GM18507 (cell line): Measurements from ENCODE around the gene DNAJC28.
A peak's percentile ranks its signal among the peaks of the same experiment; 100 is the strongest.
"Not testable (repeated sequence)": the region's sequence is repeated elsewhere in the genome, so short reads cannot be mapped to it uniquely, and the experiment has no call there.

Experiments
- DNase-seq: peaks from one replicate; pipeline ENCODE4 v3.0.0; 2011; ENCODE audit warnings: low read depth; ENCODE audit not compliant: insufficient read length; ENCODE audit errors: extremely low spot score
- FAIRE-seq: peaks from 2 replicates; lab custom pipeline; 2011; peaks lifted over from hg19 to GRCh38; lab: Jason Lieb, UNC

The DNAJC28 gene

GRCh38 chr21:33491373-33492102, at the start of gene DNAJC28:
Gene DNAJC28 (minus strand): TSS chr21:33491716. CDS start chr21:33489393, 2,323 bp downstream.
- DNase-seq (peak; percentile 91), FAIRE-seq (peak; percentile 92)

- DNase-seq (no peak), FAIRE-seq (no peak)
Measured at GRCh38 chr21:33541105-33541711, 49.7 kb upstream of the DNAJC28 start.

DNA sequence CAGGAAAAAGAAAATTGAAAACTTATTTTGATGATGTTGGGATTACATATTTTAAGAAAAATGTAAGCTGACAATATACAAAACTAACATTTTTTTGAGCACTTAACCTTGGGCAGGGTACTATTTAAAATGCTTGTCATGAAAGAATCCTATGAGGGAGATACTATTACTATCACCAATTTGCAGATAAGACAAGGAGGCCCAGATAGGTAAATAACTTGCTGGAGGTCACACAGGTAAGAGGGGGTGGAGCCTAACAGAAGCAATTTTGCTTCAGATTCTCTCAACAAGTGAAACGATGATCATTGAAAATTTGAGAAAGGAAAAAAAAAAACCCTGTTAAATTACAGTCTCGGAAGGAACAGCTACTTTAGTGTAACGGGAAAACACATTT, 49.2 kb upstream of the DNAJC28 start:
- FAIRE-seq (no peak), DNase-seq (no peak)

DNA sequence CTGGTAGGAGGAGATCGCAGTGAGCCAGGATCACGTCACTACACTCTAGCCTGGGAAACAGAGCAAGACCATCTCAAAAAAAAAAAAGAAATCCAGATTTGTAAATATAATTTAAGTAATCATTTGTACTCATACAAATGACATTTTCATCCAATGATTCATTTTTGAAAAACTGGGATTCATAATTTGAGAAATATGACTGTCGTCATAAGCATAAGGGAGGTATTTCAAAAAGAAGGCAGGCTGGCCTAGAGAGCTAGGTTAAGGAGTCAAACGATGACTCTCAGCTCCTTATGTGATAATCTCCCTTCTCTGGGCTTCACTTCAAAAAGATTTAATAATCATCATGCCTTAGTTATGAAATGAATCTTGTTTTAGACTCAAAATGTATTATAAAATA, 48.1 kb upstream of the DNAJC28 start:
- FAIRE-seq: no peak

DNA sequence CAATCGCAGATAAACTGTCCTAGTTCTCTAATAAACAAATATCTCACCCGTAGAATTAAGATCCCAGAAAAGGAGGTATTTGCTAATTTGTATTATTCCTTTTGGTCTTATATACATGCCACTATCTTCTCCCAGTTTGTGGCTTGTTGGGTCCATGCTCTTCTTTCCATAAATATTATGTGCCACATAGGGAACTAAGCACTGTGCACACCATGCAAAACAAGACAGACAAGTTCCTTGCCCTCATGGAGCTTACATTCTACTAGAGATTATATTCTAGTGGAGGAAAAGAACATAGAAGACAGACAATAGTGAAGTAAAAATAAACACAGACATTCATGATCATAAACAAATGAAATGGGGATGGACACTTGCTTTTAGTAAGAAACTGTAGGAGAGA, 45.7 kb upstream of the DNAJC28 start:
- FAIRE-seq: no peak
- DNase-seq: no peak

More for the DNA sequence above, 48.1 kb upstream of the DNAJC28 start:
- no peak for DNase-seq

GRCh38 chr21:33531007-33531406, 39.5 kb upstream of the DNAJC28 start:
- FAIRE-seq (no peak), DNase-seq (no peak)

DNA sequence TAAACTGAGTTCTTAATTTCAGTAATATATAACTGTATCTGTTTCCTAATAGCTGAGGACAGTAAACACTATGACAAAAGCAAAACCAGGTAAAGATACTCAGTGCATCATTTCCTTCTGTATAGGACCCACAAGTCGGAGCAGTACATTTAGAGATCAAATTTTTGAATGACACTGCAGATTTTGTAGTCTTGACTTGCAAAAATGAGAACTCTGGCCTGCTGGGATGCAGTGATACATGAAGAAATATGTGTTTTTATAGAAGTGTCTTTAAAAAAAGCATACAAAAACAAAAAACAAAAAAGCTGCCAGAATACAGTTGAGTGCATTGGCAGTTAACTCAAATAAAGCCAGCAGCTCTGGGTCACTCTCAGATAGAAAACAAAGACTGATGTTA, 31.4 kb upstream of the DNAJC28 start:
- no peak for DNase-seq
- no peak for FAIRE-seq

DNA sequence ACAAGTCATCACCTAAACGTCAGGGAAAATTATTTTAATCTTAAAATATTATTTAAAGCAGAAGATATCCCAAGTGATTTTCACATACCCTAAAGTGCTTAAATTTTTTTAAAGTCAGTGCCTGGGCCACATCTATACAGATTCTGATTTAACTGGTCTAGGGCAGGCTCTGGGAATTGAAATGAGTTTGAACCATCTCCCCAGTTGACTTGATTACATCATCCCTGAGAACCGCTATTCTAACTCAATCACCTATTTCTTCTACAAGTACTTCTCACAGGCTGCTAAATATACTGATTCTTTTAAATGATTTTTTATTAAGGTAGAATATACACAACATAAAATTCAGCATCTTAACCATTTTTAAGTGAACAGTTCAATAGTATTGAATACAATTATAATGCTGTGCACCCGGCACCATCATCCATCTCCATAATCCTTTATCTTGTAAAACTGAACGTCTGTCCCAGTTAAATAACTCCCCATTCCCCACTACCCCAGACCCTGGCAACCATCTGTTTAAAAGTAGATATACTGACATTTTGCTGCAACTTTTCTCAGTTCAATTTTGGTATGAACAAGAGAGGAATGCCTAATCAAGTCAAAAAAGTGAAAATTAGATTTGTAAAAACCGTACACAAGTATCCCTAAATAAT, 30.9 kb upstream of the DNAJC28 start:
- DNase-seq: no peak

DNA sequence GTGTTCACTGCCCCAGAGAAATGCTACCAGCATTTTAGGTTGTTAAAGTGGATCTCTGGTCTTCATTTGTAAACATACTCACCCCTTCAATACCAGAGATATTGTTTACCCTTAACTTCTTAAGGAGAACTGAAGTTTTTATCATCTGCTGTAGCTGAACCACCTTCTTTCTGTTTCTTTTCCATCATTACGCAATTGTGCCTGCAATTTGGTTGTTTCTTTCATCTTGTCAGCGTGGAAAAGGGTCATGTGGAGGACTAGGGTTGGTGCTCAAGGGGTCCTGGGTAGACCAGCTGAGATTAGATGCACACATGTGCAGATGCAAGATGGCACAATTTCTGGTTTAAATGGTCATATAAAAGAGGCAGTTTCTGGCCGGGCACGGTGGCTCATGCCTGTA, 27.4 kb upstream of the DNAJC28 start:
- FAIRE-seq: no peak

More for the DNA sequence above, 30.9 kb upstream of the DNAJC28 start:
- no peak for FAIRE-seq

GRCh38 chr21:33514229-33514628, 22.7 kb upstream of the DNAJC28 start:
- no peak for DNase-seq
- FAIRE-seq: no peak

More for the DNA sequence above, 27.4 kb upstream of the DNAJC28 start:
- no peak for DNase-seq

DNA sequence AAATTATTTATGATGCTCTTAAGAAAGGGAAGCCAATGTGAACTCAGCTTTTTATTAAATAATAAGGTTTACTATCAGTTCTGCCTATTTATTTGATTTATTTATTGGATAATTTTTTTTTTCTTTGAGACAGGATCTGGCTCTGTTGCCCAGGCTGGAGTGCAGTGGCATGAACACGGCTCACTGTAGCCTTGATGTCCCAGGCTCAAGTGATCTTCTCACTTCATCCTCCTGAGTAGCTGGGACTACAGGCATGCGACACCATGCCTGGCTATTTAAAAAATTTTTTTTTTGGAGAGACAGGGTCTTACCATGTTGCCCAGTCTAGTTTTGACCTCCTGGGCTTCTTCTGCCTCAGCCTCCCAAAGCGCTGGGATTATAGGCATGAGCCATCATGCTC, 21.0 kb upstream of the DNAJC28 start:
- no peak for FAIRE-seq

GRCh38 chr21:33511639-33512038, 20.1 kb upstream of the DNAJC28 start:
- FAIRE-seq: no peak

More for the DNA sequence above, 21.0 kb upstream of the DNAJC28 start:
- no peak for DNase-seq

GRCh38 chr21:33510826-33511225, 19.3 kb upstream of the DNAJC28 start:
- FAIRE-seq: no peak
- DNase-seq: no peak

More at GRCh38 chr21:33511639-33512038, 20.1 kb upstream of the DNAJC28 start:
- DNase-seq: no peak

DNA sequence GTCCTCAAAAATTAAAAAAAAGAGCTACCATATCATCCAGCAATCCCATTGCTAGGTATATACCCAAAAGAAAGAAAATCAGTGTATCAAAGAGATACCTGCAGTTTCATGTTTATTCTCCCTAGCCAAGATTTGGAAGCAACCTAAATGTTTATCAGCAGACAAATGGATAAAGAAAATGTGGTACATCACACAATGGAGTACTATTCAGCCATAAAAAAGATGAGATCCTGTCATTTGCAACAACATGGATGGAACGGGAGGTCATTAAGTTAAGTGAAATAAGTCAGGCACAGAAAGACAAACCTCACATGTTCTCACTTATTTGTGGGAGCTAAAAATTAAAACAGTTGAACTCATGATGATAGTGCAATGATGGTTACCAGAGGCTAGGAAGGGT, 15.5 kb upstream of the DNAJC28 start:
- DNase-seq, FAIRE-seq: not testable (repeated sequence)

GRCh38 chr21:33505833-33506232, 14.3 kb upstream of the DNAJC28 start:
- DNase-seq: no peak
- no peak for FAIRE-seq

GRCh38 chr21:33496345-33496744, 4.8 kb upstream of the DNAJC28 start:
- DNase-seq (no peak), FAIRE-seq (no peak)

DNA sequence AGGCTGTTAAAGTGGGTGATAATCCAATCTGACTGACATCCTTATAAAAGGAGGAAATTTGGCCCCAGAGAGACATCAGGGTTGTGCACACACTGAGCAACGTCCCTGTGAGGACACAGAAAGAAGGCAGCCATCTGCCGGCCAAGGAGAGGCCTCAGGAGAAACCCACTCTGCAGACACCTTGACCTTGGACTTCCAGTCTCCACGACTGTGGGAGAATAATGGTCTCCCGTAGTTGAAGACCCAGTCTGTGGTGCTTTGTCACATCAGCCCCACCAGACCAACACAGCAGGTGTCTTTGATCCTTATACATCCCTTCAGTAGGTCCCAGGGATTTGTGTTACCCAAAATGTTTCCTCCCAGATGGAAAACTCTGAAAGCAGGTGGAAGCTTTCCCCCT, 4.2 kb upstream of the DNAJC28 start:
- DNase-seq (no peak), FAIRE-seq (no peak)

DNA sequence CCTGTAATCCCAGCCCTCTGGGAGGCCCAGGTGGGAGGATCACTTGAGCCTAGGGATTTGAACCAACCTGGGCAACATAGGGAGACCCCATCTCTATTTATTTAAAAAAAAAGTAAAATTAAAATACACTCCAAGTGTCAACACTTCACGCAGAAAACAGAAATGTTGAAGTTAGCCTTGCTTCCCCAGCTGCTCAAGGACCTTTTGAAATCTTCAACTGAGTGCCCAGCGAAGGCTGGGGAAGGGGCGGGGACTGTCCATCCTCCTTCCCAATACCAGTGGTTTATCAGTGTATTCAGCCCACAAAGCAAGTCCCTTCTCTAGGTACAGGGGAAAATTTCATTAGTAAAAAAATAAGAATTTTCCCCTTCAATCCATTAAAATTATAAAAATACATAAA, 2.2 kb upstream of the DNAJC28 start:
- FAIRE-seq (no peak), DNase-seq (no peak)

- no peak for DNase-seq
- no peak for FAIRE-seq
Measured at GRCh38 chr21:33492571-33492970, 1.1 kb upstream of the DNAJC28 start.

DNA sequence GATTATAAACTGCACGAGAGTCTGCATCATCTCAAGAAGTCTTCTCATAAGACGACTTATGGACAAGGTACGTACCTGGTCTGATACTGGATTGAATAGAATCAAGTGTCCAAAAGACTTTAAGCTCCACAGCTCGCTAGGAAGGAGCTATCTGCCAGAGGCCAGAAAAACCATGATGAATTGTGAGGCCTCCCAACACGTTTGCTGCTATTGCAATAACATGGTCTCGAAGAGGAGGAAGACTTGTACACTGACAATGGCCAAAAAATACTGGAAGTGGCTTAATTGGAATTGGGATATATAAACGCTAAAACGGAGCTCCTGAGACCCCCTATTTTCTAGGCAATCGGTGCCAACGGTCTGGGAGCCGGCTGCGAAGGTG, 534 bp downstream of the DNAJC28 start:
- DNase-seq (no peak), FAIRE-seq (no peak)

GRCh38 chr21:33488936-33489335, 2.6 kb downstream of the DNAJC28 start:
- no peak for FAIRE-seq
- DNase-seq: no peak
